Muscle of leg (tissue), 11 donors: ENCODE measurements around the gene ZNF385D. TPM values are rescaled to one million over a fixed set of nuclear protein-coding genes. Genes with fewer than 3 reads are reported as not detected.
A peak's percentile ranks its signal among the peaks of the same experiment; 100 is the strongest.

ENCODE experiments used
- DNase-seq: peaks from one replicate; pipeline ENCODE4 v3.0.0; 2013
- H3K27ac ChIP-seq: one replicate; pipeline ENCODE4 v1.5.1; 2013; ENCODE audit warnings: mild to moderate bottlenecking, low read length, control low read depth
- H3K27me3 ChIP-seq: one replicate; pipeline ENCODE4 v1.6.1; 2013; ENCODE audit warnings: low read length; ENCODE audit not compliant: control insufficient read depth, insufficient read depth
- H3K36me3 ChIP-seq: one replicate; pipeline ENCODE4 v1.6.1; 2013; ENCODE audit warnings: low read length; ENCODE audit not compliant: control insufficient read depth, insufficient read depth
- H3K4me1 ChIP-seq: one replicate; pipeline ENCODE4 v1.6.1; 2013; ENCODE audit warnings: low read length; ENCODE audit not compliant: control insufficient read depth, insufficient read depth
- H3K4me3 ChIP-seq: one replicate; pipeline ENCODE4 v1.5.1; 2013; ENCODE audit warnings: low read length, control low read depth
- H3K9me3 ChIP-seq: replicated peaks from 2 replicates; pipeline ENCODE4 v1.6.1; 2013; ENCODE audit warnings: low read depth, low read length; ENCODE audit not compliant: control insufficient read depth
- WGBS: methylation state at CpG from one replicate; pipeline ENCODE4 v1.1.5; 2013; ENCODE audit warnings: missing lambda C conversion rate; ENCODE audit not compliant: insufficient coverage; 5-methylcytosine and 5-hydroxymethylcytosine counted together
- polyA plus RNA-seq, 8 donors: library from polyadenylated mRNA; unstranded; fragments of 120-200 nt; gene quantifications; one replicate each; pipeline versions ENCODE4 v1.2.1 to v1.2.3, GENCODE V29; 2013; ENCODE audit warnings: inconsistent platforms in 1 of 8, low replicate concordance in 1 of 8; ENCODE audit not compliant: insufficient read length in 8 of 8, insufficient read depth in 1 of 8
- total RNA-seq: library from RNA; stranded (reverse); fragments of 120-200 nt; gene quantifications from one replicate; pipeline ENCODE4 v1.2.4, GENCODE V29; 2013

ZNF385D gene
- total and polyA plus RNA-seq, 9 donors, result 10.6 to 36.9 (median 27.6) TPM

DNA sequence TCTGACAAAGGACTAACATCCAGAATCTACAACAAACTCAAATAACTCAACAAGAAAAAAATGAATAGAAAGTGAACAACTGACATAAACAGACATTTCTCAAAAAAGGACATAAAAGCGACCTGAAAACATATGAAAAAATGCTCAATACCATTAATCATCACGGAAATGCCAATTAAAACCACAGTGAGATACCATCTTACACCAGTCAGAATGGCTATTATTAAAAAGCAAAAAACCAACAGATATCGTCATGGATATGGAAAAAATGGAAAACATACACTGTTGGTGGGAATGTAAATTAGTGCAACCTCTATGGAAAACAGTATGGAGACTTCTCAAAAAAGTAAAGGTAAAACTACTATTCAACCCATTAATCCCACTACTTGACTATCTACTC, 53.3 kb downstream of the ZNF385D start:
- WGBS, result no CpG with 5 or more reads among the region's 3 CpGs
- no peak overlapping the region for H3K4me3 ChIP-seq
- no peaks in the 10 kb centered on the region for H3K27me3 ChIP-seq
- no peaks in the 10 kb centered on the region for H3K4me1 ChIP-seq
- no peak overlapping the region for H3K27ac ChIP-seq
- no peaks in the 10 kb centered on the region for H3K9me3 ChIP-seq
- DNase-seq, result no peak
- no peaks in the 10 kb centered on the region for H3K36me3 ChIP-seq

GRCh38 chr3:21694506-21694905, 56.5 kb downstream of the ZNF385D start:
- H3K9me3 ChIP-seq, result no peaks in the 10 kb centered on the region
- H3K27ac ChIP-seq, result no peak overlapping the region
- H3K27me3 ChIP-seq, result no peaks in the 10 kb centered on the region
- H3K4me1 ChIP-seq, result no peaks in the 10 kb centered on the region
- WGBS, result 88% methylated on average over 2 of the region's 4 CpGs
- no peak overlapping the region for H3K4me3 ChIP-seq
- H3K36me3 ChIP-seq, result no peaks in the 10 kb centered on the region
- no peak for DNase-seq

DNA sequence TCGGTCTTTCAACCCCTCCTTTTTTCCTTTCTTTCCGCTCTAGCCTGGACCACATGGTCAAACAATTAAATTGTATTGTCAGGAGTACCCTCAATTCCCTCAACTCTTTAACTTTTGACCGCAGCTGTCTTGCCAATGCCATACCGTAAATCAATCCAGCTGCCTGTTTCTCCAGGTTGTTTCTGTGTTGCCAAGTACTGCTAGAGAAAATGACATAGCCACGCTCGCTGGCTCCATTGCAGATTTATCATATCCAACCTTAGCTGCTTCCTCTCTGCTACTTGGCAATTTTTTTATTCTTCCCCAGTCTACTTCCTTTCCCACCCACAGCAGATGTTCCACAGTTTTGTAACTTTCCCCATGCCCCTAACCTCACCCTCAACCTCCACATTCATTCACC, 60.0 kb downstream of the ZNF385D start:
- Histone ChIP-seq H3K36me3 (no peaks in the 10 kb centered on the region), H3K4me1 (no peaks in the 10 kb centered on the region), H3K9me3 (no peaks in the 10 kb centered on the region), H3K27me3 (no peaks in the 10 kb centered on the region), H3K27ac (peak overlapping the region; percentile 43), H3K4me3 (no peak overlapping the region)
- peak; percentile 87 for DNase-seq
- 38% methylated on average over 6 of the region's 6 CpGs for WGBS

- Histone ChIP-seq H3K9me3 (no peaks in the 10 kb centered on the region), H3K4me1 (no peaks in the 10 kb centered on the region), H3K36me3 (no peaks in the 10 kb centered on the region), H3K4me3 (no peak overlapping the region), H3K27ac (no peak overlapping the region), H3K27me3 (no peaks in the 10 kb centered on the region)
- DNase-seq, result peak; percentile 25
Measured at GRCh38 chr3:21682206-21682605, 68.8 kb downstream of the ZNF385D start.

DNA sequence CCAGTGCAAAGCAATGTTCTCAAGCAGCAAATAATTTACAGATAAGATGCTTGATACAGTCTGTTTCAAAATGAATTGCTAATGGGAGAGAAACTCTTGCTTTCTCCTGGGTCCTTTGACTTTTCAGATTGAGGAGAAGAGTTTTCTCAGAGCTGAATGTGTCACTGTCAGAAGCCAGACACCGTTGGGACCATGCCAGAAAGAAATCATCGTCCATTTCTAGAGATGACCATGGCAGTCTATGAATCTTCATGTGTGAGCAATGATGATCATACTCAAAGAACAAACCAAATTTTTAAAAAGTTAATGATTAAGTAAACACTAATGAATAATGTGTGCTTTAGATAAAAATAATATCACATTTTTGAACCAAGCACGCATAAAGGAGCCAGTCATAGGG, 77.6 kb downstream of the ZNF385D start:
- H3K4me1 ChIP-seq, result no peaks in the 10 kb centered on the region
- no peaks in the 10 kb centered on the region for H3K27me3 ChIP-seq
- no peaks in the 10 kb centered on the region for H3K36me3 ChIP-seq
- no peak overlapping the region for H3K4me3 ChIP-seq
- 80% methylated on average over 1 of the region's 3 CpGs for WGBS
- H3K27ac ChIP-seq, result no peak overlapping the region
- DNase-seq, result no peak
- H3K9me3 ChIP-seq, result no peaks in the 10 kb centered on the region

DNA sequence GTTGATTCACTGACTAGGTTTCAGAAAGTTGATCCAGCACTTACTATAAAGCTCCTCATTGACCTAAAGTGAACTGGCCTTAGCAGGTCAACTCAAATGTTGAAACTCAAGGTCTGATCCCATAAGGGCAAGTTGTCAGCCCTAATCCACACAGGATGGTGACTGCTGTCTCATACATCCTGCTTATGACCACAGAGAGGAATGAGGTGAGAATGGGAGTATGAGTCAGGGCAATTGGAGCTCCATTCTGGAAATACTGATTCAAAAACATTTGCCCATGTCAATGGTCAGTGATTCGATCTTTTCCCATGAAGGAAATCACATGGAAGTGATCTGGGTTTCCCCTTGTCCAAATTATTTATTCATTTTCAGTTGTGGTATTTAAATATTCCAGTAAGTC, 78.7 kb downstream of the ZNF385D start:
- Histone ChIP-seq H3K27ac (no peak overlapping the region), H3K27me3 (no peaks in the 10 kb centered on the region), H3K4me1 (no peaks in the 10 kb centered on the region), H3K9me3 (no peaks in the 10 kb centered on the region), H3K4me3 (no peak overlapping the region), H3K36me3 (no peaks in the 10 kb centered on the region)
- WGBS, result no CpG with 5 or more reads among the region's 1 CpG
- DNase-seq, result no peak

DNA sequence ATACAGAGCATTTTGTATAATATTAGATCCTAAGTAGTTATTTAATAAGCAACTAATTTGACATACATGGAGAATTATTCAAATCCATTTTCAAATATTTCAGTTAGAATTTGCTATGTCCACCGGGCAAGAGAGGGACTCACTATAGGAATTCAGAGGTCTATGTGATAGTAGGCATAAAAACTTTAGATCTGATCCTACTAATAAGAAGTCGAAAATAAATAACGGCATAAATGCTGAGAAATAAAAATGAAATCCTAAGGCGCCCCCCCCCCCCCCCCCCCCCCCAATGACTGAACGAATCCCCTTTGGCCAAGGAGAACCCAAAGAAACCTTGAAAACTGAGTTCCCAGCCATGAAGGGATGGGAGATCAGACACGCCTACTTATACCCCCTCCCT, 80.6 kb downstream of the ZNF385D start:
- WGBS, result 80% methylated on average over 1 of the region's 6 CpGs
- H3K4me3 ChIP-seq, result no peak overlapping the region
- DNase-seq, result no peak

GRCh38 chr3:21668012-21668411, 83.0 kb downstream of the ZNF385D start:
- no peaks in the 10 kb centered on the region for H3K27me3 ChIP-seq
- H3K4me3 ChIP-seq, result no peak overlapping the region
- H3K9me3 ChIP-seq, result no peaks in the 10 kb centered on the region
- no peaks in the 10 kb centered on the region for H3K4me1 ChIP-seq
- H3K36me3 ChIP-seq, result peaks cover 3% of the 10 kb centered on the region
- DNase-seq, result no peak
- 67% methylated on average over 1 of the region's 1 CpG for WGBS
- H3K27ac ChIP-seq, result no peak overlapping the region

More for the DNA sequence above, 80.6 kb downstream of the ZNF385D start:
- Histone ChIP-seq H3K4me1 (no peaks in the 10 kb centered on the region), H3K36me3 (no peaks in the 10 kb centered on the region), H3K9me3 (no peaks in the 10 kb centered on the region), H3K27ac (no peak overlapping the region), H3K27me3 (no peaks in the 10 kb centered on the region)

DNA sequence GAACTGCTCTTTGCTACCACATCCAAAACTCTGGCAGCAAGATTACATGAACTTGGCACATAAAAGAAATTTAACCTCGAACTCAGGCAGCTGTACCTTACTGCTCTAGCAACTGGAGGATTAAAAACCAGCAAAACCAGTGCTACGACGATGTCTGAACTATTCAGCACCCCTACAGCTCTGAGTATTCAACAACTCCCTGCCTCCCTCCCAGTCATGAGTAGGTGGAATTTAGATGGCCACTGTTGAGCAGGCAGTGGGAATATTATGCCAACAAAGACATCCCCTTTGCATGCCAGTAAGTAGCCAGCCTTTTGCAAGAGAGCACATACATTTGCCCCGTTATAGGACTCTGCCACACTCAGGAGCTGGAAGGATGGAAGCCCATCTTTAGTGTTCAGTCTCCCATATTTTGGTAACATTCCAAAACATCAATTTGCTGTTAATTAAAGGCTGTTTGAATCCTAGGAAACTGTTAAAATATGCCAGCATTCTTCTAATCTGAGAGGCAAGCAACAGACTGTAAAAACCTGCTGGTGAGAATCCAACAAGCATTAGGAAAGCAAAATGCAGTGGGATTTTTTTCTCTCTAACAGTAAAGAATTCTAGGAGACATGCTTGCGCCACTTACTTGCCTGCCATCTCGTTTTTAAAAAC, 85.4 kb downstream of the ZNF385D start:
- Histone ChIP-seq H3K4me1 (no peaks in the 10 kb centered on the region), H3K27me3 (no peaks in the 10 kb centered on the region), H3K36me3 (peaks cover 3% of the 10 kb centered on the region), H3K9me3 (no peaks in the 10 kb centered on the region), H3K27ac (no peak overlapping the region), H3K4me3 (no peak overlapping the region)
- DNase-seq, result no peak
- 11% methylated on average over 3 of the region's 6 CpGs for WGBS

- peaks cover 3% of the 10 kb centered on the region for H3K36me3 ChIP-seq
- no peak overlapping the region for H3K27ac ChIP-seq
- no peaks in the 10 kb centered on the region for H3K4me1 ChIP-seq
- WGBS, result 100% methylated on average over 2 of the region's 3 CpGs
- H3K27me3 ChIP-seq, result no peaks in the 10 kb centered on the region
- no peak for DNase-seq
- no peaks in the 10 kb centered on the region for H3K9me3 ChIP-seq
- H3K4me3 ChIP-seq, result no peak overlapping the region
Measured at GRCh38 chr3:21664996-21665395, 86.0 kb downstream of the ZNF385D start.

DNA sequence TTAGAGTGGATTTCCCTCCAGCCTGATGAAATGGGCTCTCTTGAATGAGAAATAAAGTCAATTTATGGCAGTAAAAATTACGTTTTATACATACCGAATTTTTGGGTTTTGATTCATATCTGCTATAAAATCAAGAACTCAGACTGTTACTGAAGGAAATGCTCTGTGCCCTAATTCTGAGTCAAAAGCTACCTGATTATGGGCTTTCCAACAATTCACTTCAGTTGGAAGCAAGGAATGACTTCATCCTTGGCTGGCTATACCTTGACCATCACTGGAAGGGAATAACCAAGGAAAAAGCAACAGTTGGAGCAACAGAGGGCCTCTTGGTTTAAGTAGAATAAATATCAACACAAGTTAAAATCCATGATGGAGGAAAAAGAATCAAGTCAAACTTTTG, 88.6 kb downstream of the ZNF385D start:
- Histone ChIP-seq H3K27me3 (no peaks in the 10 kb centered on the region), H3K9me3 (no peaks in the 10 kb centered on the region), H3K4me3 (no peak overlapping the region), H3K27ac (no peak overlapping the region), H3K4me1 (no peaks in the 10 kb centered on the region), H3K36me3 (peaks cover 3% of the 10 kb centered on the region)
- no CpG with 5 or more reads among the region's 2 CpGs for WGBS
- no peak for DNase-seq
